Fibroblast of the aortic adventitia (primary cell): ENCODE results near the gene WIZ. TPM values are rescaled to one million over a fixed set of nuclear protein-coding genes. Genes with fewer than 3 reads are reported as not detected.
"Not testable (repeated sequence)": the region's sequence is repeated elsewhere in the genome, so short reads cannot be mapped to it uniquely, and the experiment has no call there.

ENCODE experiments used
- DNase-seq: peaks from one replicate; pipeline ENCODE4 v3.0.0-alpha.2; 2010; ENCODE audit warnings: low read depth
- H3K4me3 ChIP-seq: 2 replicates; pipeline ENCODE4 v1.5.1; 2011; ENCODE audit warnings: low read depth, mild to moderate bottlenecking, control low read depth, low read length, moderate library complexity
- total RNA-seq: library from RNA; depleted of rRNA; stranded (reverse); fragments of >200 nt; gene quantifications from 2 replicates; pipeline ENCODE4 v1.2.3, GENCODE V29; 2012; ENCODE audit warnings: low replicate concordance
- TF ChIP-seq, protein P1 (sequence below): IDR thresholded peaks from 2 replicates; pipeline ENCODE4 v1.5.1; 2011; ENCODE audit warnings: mild to moderate bottlenecking, low read length, control low read depth, inconsistent platforms; ENCODE audit not compliant: insufficient read depth

The WIZ gene
- total RNA-seq, 1 donor, result 13.4 TPM

DNA sequence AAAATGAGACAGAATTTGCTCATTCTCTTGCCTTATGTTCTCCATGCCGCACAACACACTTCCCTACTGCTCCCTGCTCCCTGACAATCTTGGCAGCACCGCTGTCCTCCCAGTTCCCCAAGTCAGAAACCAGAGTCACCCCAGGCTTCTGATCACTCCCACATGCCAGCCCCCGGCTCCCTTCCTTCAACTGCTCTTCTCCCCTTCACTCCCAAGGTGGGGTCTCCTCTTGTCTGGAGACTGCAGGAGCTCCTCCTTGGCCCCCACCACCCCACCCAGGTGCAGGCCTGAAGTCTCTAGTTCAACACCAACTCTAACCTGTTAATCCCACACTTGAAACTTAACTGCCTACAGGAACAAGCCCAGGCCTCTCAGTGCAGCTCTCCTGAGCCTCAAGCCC is 53.3 kb downstream of the WIZ start:
- no peak for DNase-seq
- H3K4me3 ChIP-seq, result no peak overlapping the region
- TF ChIP-seq, protein P1, sequence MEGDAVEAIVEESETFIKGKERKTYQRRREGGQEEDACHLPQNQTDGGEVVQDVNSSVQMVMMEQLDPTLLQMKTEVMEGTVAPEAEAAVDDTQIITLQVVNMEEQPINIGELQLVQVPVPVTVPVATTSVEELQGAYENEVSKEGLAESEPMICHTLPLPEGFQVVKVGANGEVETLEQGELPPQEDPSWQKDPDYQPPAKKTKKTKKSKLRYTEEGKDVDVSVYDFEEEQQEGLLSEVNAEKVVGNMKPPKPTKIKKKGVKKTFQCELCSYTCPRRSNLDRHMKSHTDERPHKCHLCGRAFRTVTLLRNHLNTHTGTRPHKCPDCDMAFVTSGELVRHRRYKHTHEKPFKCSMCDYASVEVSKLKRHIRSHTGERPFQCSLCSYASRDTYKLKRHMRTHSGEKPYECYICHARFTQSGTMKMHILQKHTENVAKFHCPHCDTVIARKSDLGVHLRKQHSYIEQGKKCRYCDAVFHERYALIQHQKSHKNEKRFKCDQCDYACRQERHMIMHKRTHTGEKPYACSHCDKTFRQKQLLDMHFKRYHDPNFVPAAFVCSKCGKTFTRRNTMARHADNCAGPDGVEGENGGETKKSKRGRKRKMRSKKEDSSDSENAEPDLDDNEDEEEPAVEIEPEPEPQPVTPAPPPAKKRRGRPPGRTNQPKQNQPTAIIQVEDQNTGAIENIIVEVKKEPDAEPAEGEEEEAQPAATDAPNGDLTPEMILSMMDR, result no peak

DNA sequence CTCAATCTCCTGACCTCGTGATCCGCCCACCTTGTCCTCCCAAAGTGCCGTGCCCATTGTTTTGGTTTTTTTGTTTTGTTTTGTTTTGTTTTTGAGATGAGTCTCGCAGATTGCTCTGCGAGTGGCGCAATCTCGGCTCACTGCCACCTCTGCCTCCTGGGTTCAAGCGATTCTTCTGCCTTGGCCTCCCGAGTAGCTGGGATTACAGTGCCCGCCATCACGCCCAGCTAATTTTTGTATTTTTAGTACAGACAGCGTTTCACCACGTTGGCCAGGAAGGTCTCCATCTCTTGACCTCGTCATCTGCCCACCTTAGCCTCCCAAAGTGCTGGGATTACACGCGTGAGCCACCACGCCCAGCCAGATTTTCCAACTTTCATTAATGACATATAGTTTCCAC is 54.5 kb downstream of the WIZ start:
- not testable (repeated sequence) for H3K4me3 ChIP-seq, DNase-seq

DNA sequence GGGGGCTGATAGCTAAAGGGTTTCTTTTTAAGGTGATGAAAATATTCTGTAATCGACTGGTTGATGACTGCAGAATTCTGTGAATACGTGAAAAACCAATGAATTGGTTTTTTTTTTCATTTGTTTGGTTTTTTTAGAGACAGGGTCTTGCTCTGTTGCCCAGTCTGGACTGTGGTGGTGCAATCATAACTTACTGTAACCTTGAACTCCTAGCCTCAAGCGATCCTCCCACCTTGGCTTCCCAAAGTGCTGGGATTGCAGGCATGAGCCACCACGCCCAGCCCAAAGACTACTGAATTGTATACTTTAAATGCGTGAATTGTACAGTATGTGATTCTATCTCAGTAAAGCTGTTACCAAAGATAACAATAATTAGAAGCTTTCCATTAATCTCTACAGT is 55.3 kb downstream of the WIZ start:
- no peak overlapping the region for H3K4me3 ChIP-seq
- TF ChIP-seq, protein P1, result no peak
- no peak for DNase-seq

DNA sequence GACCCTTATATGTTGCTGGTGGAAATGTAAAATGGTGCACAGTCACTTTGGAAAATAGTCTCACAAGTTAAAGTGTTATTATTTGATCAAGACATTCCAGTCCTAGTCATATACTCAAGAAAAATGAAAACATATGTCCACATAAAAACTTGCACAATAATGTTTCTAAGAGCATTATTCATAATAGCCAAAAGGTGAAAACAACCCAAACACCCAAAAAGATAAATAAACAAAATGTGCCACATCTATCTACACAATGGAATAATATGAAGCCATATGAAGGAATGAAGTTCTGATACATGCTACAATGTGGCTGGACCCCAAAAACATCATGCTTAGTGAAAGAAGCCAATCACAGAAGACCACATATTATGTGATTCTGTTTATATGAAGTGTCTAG is 55.8 kb downstream of the WIZ start:
- TF ChIP-seq, protein P1, result no peak

DNA sequence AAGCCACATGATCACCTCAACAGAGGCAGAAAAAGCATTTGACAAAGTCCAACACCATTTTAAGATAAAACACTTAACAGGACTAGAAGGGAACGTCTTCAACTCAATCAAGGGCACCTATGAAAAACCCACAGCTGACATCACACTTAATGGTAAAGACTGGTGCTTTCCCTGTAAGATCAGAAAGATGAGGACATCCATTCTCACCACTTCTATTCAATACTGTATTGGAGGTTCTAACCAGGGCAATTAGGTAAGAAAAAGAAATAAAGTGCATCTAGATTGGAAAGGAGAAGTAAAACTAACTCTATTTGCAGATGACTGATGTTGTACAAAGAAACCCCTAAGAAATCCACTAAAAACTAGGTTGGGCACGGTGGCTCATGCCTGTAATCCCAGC is 58.9 kb downstream of the WIZ start:
- TF ChIP-seq, protein P1, result no peak
- no peak overlapping the region for H3K4me3 ChIP-seq

More for the DNA sequence above, 55.8 kb downstream of the WIZ start:
- H3K4me3 ChIP-seq, result no peak overlapping the region
- peak; percentile 28 for DNase-seq

GRCh38 chr19:15381864-15382263 is 67.9 kb downstream of the WIZ start:
- TF ChIP-seq, protein P1, result no peak
- no peak for DNase-seq
- H3K4me3 ChIP-seq, result no peak overlapping the region

More for the DNA sequence above, 58.9 kb downstream of the WIZ start:
- no peak for DNase-seq

DNA sequence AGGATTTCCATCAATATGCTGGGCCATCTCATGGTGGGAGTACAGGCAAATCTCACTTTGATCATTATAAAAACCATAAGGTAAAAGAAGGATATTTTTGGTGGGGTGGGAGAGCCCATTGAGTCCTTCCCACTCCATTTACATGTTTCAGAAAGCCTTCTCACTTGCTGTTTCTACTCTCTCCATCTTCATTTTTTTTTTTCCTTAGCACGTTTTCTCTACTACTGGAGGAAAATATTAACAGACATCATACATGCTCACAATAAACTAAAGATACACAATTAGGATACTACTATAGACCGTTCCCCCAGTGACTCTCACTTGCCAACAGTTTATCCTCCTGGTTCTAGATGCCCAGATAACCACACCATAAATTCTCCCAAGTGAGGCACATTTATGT is 68.3 kb downstream of the WIZ start:
- DNase-seq, result no peak
- H3K4me3 ChIP-seq, result no peak overlapping the region
- TF ChIP-seq, protein P1, result no peak
